Parathyroid adenoma (tissue), 2 donors: Measurements from ENCODE around the gene NAA15.

Experiments
- H2AFZ ChIP-seq: fragments of 300-600 bp; sonication (generic); one replicate; pipeline ENCODE4 v1.7.0; 2017; ENCODE audit warnings: antibody characterized with exemption, mild to moderate bottlenecking
- H3K27ac ChIP-seq: fragments of 300-600 bp; sonication (generic); one replicate; pipeline ENCODE4 v1.7.0; 2017
- H3K27me3 ChIP-seq: fragments of 300-600 bp; sonication (generic); one replicate; pipeline ENCODE4 v1.7.0; 2017; ENCODE audit warnings: low read length; ENCODE audit not compliant: control insufficient read depth, insufficient read depth
- H3K36me3 ChIP-seq: fragments of 300-600 bp; sonication (generic); one replicate; pipeline ENCODE4 v1.7.0; 2017; ENCODE audit warnings: low read length; ENCODE audit not compliant: control insufficient read depth, insufficient read depth
- H3K4me1 ChIP-seq: fragments of 300-600 bp; sonication (generic); one replicate; pipeline ENCODE4 v1.7.0; 2017; ENCODE audit warnings: control low read depth
- H3K4me2 ChIP-seq: fragments of 300-600 bp; sonication (generic); one replicate; pipeline ENCODE4 v1.7.0; 2017; ENCODE audit warnings: low read length
- H3K4me3 ChIP-seq: fragments of 300-600 bp; sonication (generic); one replicate; pipeline ENCODE4 v1.7.0; 2017; ENCODE audit warnings: low read depth, low read length
- H3K79me2 ChIP-seq: fragments of 300-600 bp; sonication (generic); one replicate; pipeline ENCODE4 v1.7.0; 2017; ENCODE audit warnings: control low read depth
- H3K9ac ChIP-seq: fragments of 300-600 bp; sonication (generic); one replicate; pipeline ENCODE4 v1.7.0; 2017; ENCODE audit warnings: mild to moderate bottlenecking
- H3K9me3 ChIP-seq: fragments of 300-600 bp; sonication (generic); one replicate; pipeline ENCODE4 v1.7.0; 2017; ENCODE audit warnings: low read length; ENCODE audit not compliant: control insufficient read depth
- CTCF ChIP-seq: fragments of 300-600 bp; sonication (generic); IDR thresholded peaks from one replicate; pipeline ENCODE4 v1.7.0; 2017; ENCODE audit warnings: antibody characterized with exemption, mild to moderate bottlenecking
- donor health status: primary hyperparathyroidism.

The NAA15 gene

GRCh38 chr4:139361301-139361700 lies 60.0 kb downstream of the NAA15 start:
- no peaks in the 10 kb centered on the region for H3K9me3 ChIP-seq
- no peak overlapping the region for H3K27ac ChIP-seq
- H3K27me3 ChIP-seq, result no peaks in the 10 kb centered on the region
- TF ChIP-seq CTCF, result no peak
- no peaks in the 10 kb centered on the region for H3K36me3 ChIP-seq
- H3K4me3 ChIP-seq, result no peak overlapping the region
- no peak overlapping the region for H3K4me2 ChIP-seq
- no peaks in the 10 kb centered on the region for H3K79me2 ChIP-seq
- no peaks in the 10 kb centered on the region for H3K4me1 ChIP-seq
- no peak overlapping the region for H2AFZ ChIP-seq
- H3K9ac ChIP-seq, result no peak overlapping the region

GRCh38 chr4:139367421-139368090 lies 66.3 kb downstream of the NAA15 start:
- Histone ChIP-seq H2AFZ (no peak overlapping the region), H3K9me3 (no peaks in the 10 kb centered on the region), H3K4me1 (no peaks in the 10 kb centered on the region), H3K36me3 (no peaks in the 10 kb centered on the region), H3K27ac (no peak overlapping the region), H3K4me3 (no peak overlapping the region), H3K9ac (no peak overlapping the region), H3K4me2 (no peak overlapping the region), H3K27me3 (no peaks in the 10 kb centered on the region), H3K79me2 (no peaks in the 10 kb centered on the region)
- no peak for TF ChIP-seq CTCF

- H3K27ac ChIP-seq, result no peak overlapping the region
These were observed 67.7 kb downstream of the NAA15 start for GRCh38 chr4:139368998-139369397.

GRCh38 chr4:139374251-139374650 lies 72.9 kb downstream of the NAA15 start:
- no peaks in the 10 kb centered on the region for H3K79me2 ChIP-seq
- no peak overlapping the region for H3K27ac ChIP-seq
- H3K27me3 ChIP-seq, result no peaks in the 10 kb centered on the region
- no peaks in the 10 kb centered on the region for H3K36me3 ChIP-seq
- H3K9ac ChIP-seq, result no peak overlapping the region
- TF ChIP-seq CTCF, result no peak
- H3K4me1 ChIP-seq, result no peaks in the 10 kb centered on the region
- H3K4me2 ChIP-seq, result no peak overlapping the region
- H3K9me3 ChIP-seq, result no peaks in the 10 kb centered on the region
- H3K4me3 ChIP-seq, result no peak overlapping the region
- no peak overlapping the region for H2AFZ ChIP-seq

More at GRCh38 chr4:139368998-139369397, 67.7 kb downstream of the NAA15 start:
- no peak overlapping the region for H2AFZ ChIP-seq
- no peaks in the 10 kb centered on the region for H3K27me3 ChIP-seq
- no peak overlapping the region for H3K4me3 ChIP-seq
- H3K36me3 ChIP-seq, result no peaks in the 10 kb centered on the region
- H3K9ac ChIP-seq, result no peak overlapping the region
- no peak for TF ChIP-seq CTCF
- H3K79me2 ChIP-seq, result no peaks in the 10 kb centered on the region
- H3K4me1 ChIP-seq, result no peaks in the 10 kb centered on the region
- no peaks in the 10 kb centered on the region for H3K9me3 ChIP-seq
- no peak overlapping the region for H3K4me2 ChIP-seq

GRCh38 chr4:139386421-139386820 lies 85.1 kb downstream of the NAA15 start:
- H3K27me3 ChIP-seq, result no peaks in the 10 kb centered on the region
- no peak for TF ChIP-seq CTCF
- H3K36me3 ChIP-seq, result no peaks in the 10 kb centered on the region
- H3K9ac ChIP-seq, result no peak overlapping the region
- H3K27ac ChIP-seq, result no peak overlapping the region
- no peaks in the 10 kb centered on the region for H3K4me1 ChIP-seq
- H3K79me2 ChIP-seq, result no peaks in the 10 kb centered on the region
- H3K9me3 ChIP-seq, result no peaks in the 10 kb centered on the region
- no peak overlapping the region for H3K4me3 ChIP-seq
- H3K4me2 ChIP-seq, result no peak overlapping the region
- no peak overlapping the region for H2AFZ ChIP-seq
